A549 (cell line): ENCODE measurements around the gene SEC22C. TPM values are rescaled to one million over a fixed set of nuclear protein-coding genes. Genes with fewer than 3 reads are reported as not detected.

ENCODE experiments used
- ATAC-seq, 2 experiments: fragments of 200-7000 bp in 1 of 2; fragments of >200 bp in 1 of 2; cut with Nextera tagmentation in 1 of 2; cut with Tn5 transposase in 1 of 2; 3 replicates each; pipeline versions ENCODE4 v1.8.0 to v1.9.1; 2018 to 2020; ENCODE audit warnings: mild to moderate bottlenecking in 1 of 2, moderate library complexity in 1 of 2
- CTCF ChIA-PET: fragments of 300-600 bp; sonication (Branson Sonifier 250); formaldehyde crosslinking; extraction: SDS; loops from one replicate; lab custom pipeline; 2021; ENCODE audit warnings: antibody characterized with exemption, inconsistent platforms; lab: Yijun Ruan, JAX
- POLR2A ChIA-PET: fragments of 350-600 bp; formaldehyde crosslinking; extraction: SDS; loops from one replicate; lab custom pipeline; 2021; ENCODE audit warnings: antibody characterized with exemption, inconsistent platforms; lab: Yijun Ruan, JAX
- DNase-seq, 2 experiments: peaks; one replicate each; pipeline versions ENCODE4 v3.0.0 to v3.0.0-alpha.2; 2011 to 2016; ENCODE audit warnings: low read depth in 1 of 2, low spot score in 1 of 2
- FAIRE-seq: peaks from 2 replicates; lab custom pipeline; 2011; peaks lifted over from hg19 to GRCh38; lab: Jason Lieb, UNC
- H3K27ac ChIP-seq, 2 experiments: fragments of >200 bp; sonication (Bioruptor Twin); formaldehyde crosslinking; 3 replicates each; pipeline ENCODE4 v1.5.1; 2016 to 2017
- H3K4me1 ChIP-seq: fragments of >200 bp; sonication (Bioruptor Twin); formaldehyde crosslinking; 3 replicates; pipeline ENCODE4 v1.6.1; 2016
- H3K4me2 ChIP-seq: fragments of >200 bp; sonication (Bioruptor Twin); formaldehyde crosslinking; 3 replicates; pipeline ENCODE4 v1.6.1; 2016
- H3K4me3 ChIP-seq: fragments of >200 bp; sonication (Bioruptor Twin); formaldehyde crosslinking; 3 replicates; pipeline ENCODE4 v1.5.1; 2016
- H3K9me3 ChIP-seq: fragments of >200 bp; sonication (Bioruptor Twin); formaldehyde crosslinking; 3 replicates; pipeline ENCODE4 v1.6.1; 2016
- CBX2 ChIP-seq: fragments of 200-600 bp; sonication (generic); IDR thresholded peaks from 2 replicates; pipeline ENCODE4 v1.6.1; 2016; ENCODE audit warnings: low read depth, mild to moderate bottlenecking, borderline replicate concordance
- CHD2 ChIP-seq: fragments of 150-350 bp; IDR thresholded peaks from 2 replicates; pipeline ENCODE4 v1.6.1; 2014; ENCODE audit warnings: low read length; ENCODE audit not compliant: partially characterized antibody
- CHD4 ChIP-seq: fragments of 200-600 bp; sonication (generic); IDR thresholded peaks from 2 replicates; pipeline ENCODE4 v1.6.1; 2016; ENCODE audit warnings: antibody characterized with exemption, mild to moderate bottlenecking, borderline replicate concordance
- ESRRA ChIP-seq: fragments of 150-350 bp; IDR thresholded peaks from 2 replicates; pipeline ENCODE4 v1.6.1; 2014; ENCODE audit warnings: mild to moderate bottlenecking, low read length, borderline replicate concordance
- FOSL2 ChIP-seq, 2 experiments: fragments of 450-650 bp in 1 of 2; fragments of >200 bp in 1 of 2; sonication (Bioruptor Twin) in 1 of 2; formaldehyde crosslinking; IDR thresholded peaks; 2 replicates each; pipeline versions ENCODE4 v1.5.0 to v1.6.1; 2016 to 2020; ENCODE audit warnings: mild to moderate bottlenecking in 1 of 2, moderate library complexity in 1 of 2
- FOXS1 ChIP-seq: fragments of 250-450 bp; sonication (Bioruptor Pico); IDR thresholded peaks from 2 replicates; pipeline ENCODE4 v1.5.0; 2020; ENCODE audit warnings: mild to moderate bottlenecking, moderate library complexity
- GATA3 ChIP-seq: IDR thresholded peaks from 2 replicates; pipeline ENCODE4 v1.6.1; 2012; ENCODE audit warnings: borderline replicate concordance
- HOXA7 ChIP-seq: fragments of 250-450 bp; sonication (Bioruptor Pico); IDR thresholded peaks from 2 replicates; pipeline ENCODE4 v1.5.0; 2020; ENCODE audit warnings: mild to moderate bottlenecking, moderate library complexity
- HOXB13 ChIP-seq: fragments of 250-450 bp; sonication (Bioruptor Pico); IDR thresholded peaks from 2 replicates; pipeline ENCODE4 v1.5.0; 2020; ENCODE audit warnings: low read depth, mild to moderate bottlenecking, moderate library complexity
- JUNB ChIP-seq: fragments of >200 bp; sonication (Bioruptor Twin); formaldehyde crosslinking; IDR thresholded peaks from 2 replicates; pipeline ENCODE4 v1.6.1; 2016
- MAZ ChIP-seq: fragments of 150-350 bp; IDR thresholded peaks from 2 replicates; pipeline ENCODE4 v1.6.1; 2014; ENCODE audit warnings: antibody characterized with exemption, low read depth, low read length, borderline replicate concordance
- MYC ChIP-seq: IDR thresholded peaks from 2 replicates; pipeline ENCODE4 v1.6.1; 2012; ENCODE audit warnings: mild to moderate bottlenecking, inconsistent platforms, low read length, improper control_type of control experiment, borderline replicate concordance
- NPAS2 ChIP-seq: fragments of 250-450 bp; sonication (Bioruptor Pico); IDR thresholded peaks from 2 replicates; pipeline ENCODE4 v1.8.0; 2022; ENCODE audit warnings: mild to moderate bottlenecking, moderate library complexity, borderline replicate concordance
- PHF8 ChIP-seq: fragments of 200-600 bp; sonication (generic); IDR thresholded peaks from 2 replicates; pipeline ENCODE4 v1.6.1; 2016; ENCODE audit warnings: low read depth, mild to moderate bottlenecking, antibody characterized with exemption, moderate library complexity, borderline replicate concordance
- POLR2A ChIP-seq: IDR thresholded peaks from 2 replicates; pipeline ENCODE4 v1.6.1; 2012; ENCODE audit warnings: mild to moderate bottlenecking, low read length
- POLR2AphosphoS2 ChIP-seq: conservative IDR thresholded peaks from 2 replicates; pipeline ENCODE4 v1.6.1; 2012; ENCODE audit warnings: low read length, improper control_type of control experiment, inconsistent platforms
- RAD21 ChIP-seq, 2 experiments: fragments of >200 bp in 1 of 2; sonication (Bioruptor Twin) in 1 of 2; formaldehyde crosslinking in 1 of 2; IDR thresholded peaks in 1 of 2; conservative IDR thresholded peaks in 1 of 2; 2 replicates in 1 of 2; 3 replicates in 1 of 2; pipeline ENCODE4 v1.6.1; 2012 to 2018; ENCODE audit warnings: inconsistent platforms in 1 of 2
- RARB ChIP-seq: fragments of 250-450 bp; sonication (Bioruptor Pico); IDR thresholded peaks from 2 replicates; pipeline ENCODE4 v1.8.0; 2021; ENCODE audit warnings: mild to moderate bottlenecking, moderate library complexity
- SMC3 ChIP-seq: fragments of >200 bp; sonication (Bioruptor Twin); formaldehyde crosslinking; IDR thresholded peaks from 3 replicates; pipeline ENCODE4 v1.6.1; 2018; ENCODE audit warnings: inconsistent platforms
- SREBF2 ChIP-seq: fragments of 450-650 bp; IDR thresholded peaks from 2 replicates; pipeline ENCODE4 v1.6.1; 2014; ENCODE audit warnings: mild to moderate bottlenecking, moderate library complexity
- TFCP2L1 ChIP-seq: fragments of 250-450 bp; sonication (Bioruptor Pico); IDR thresholded peaks from 2 replicates; pipeline ENCODE4 v1.5.0; 2021; ENCODE audit warnings: mild to moderate bottlenecking
- ZC3H11A ChIP-seq: fragments of 450-650 bp; IDR thresholded peaks from 2 replicates; pipeline ENCODE4 v1.6.1; 2014; ENCODE audit warnings: antibody characterized with exemption, mild to moderate bottlenecking
- ZFP36 ChIP-seq: fragments of 450-650 bp; IDR thresholded peaks from 2 replicates; pipeline ENCODE4 v1.6.1; 2014; ENCODE audit warnings: borderline replicate concordance; ENCODE audit not compliant: partially characterized antibody
- WGBS: methylation state at CpG from one replicate; pipeline ENCODE4 v1.1.6; 2017; ENCODE audit errors: missing lambda C conversion rate; 5-methylcytosine and 5-hydroxymethylcytosine counted together
- polyA plus RNA-seq, 4 experiments: library from polyadenylated mRNA; depleted of rRNA in 3 of 4; stranded (reverse); fragments of >200 nt; fragmentation: RNase III in 1 of 4; extraction: RNeasy Plus Mini Kit Qiagen cat#74134 plus additional on column Dnase treatment in 1 of 4; gene quantifications; 2 replicates in 3 of 4; 3 replicates in 1 of 4; pipeline ENCODE4 v1.2.3, GENCODE V29; 2011 to 2017
- TF ChIP-seq, protein P1 (sequence below): fragments of 150-350 bp; IDR thresholded peaks from 2 replicates; pipeline ENCODE4 v1.6.1; 2014; ENCODE audit warnings: low read depth, mild to moderate bottlenecking, low read length

The SEC22C gene
- polyA plus RNA-seq, 2 of the 4 experiments (the other 2 are of a cell fraction) = 31.0 to 36.2 TPM

DNA sequence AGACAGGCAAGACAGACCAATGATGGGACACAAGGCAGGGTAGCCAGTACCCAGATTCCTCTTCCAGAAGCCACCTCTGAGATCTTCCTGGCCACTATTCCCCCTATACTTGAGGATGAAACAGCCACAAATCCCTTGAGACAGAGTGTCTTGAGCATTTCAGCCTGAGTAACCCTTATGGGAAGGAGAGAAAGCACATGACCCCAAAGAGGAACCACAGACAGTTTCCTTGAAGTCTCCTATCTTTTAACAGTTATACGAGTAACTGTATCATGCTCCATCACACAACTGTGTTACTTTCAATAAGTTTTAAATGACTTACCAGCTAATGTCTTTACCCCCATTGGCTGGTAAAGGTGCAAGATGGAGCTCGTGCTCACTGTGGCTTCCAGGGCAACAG, 70.0 kb downstream of the SEC22C start:
- no peak for FAIRE-seq
- DNase-seq = no peak
- TF ChIP-seq RARB (CRISPR knock-in tag) (no peak), CBX2 (no peak), CHD4 (no peak), ZFP36 (no peak), POLR2A (no peak), FOSL2 (IDR thresholded peaks at IDR 0.05) (no peak), FOSL2 (CRISPR knock-in tag; IDR thresholded peaks at IDR 0.05) (no peak), FOXS1 (CRISPR knock-in tag) (no peak), HOXA7 (no peak), SREBF2 (no peak), GATA3 (no peak)
- TF ChIP-seq, protein P1, sequence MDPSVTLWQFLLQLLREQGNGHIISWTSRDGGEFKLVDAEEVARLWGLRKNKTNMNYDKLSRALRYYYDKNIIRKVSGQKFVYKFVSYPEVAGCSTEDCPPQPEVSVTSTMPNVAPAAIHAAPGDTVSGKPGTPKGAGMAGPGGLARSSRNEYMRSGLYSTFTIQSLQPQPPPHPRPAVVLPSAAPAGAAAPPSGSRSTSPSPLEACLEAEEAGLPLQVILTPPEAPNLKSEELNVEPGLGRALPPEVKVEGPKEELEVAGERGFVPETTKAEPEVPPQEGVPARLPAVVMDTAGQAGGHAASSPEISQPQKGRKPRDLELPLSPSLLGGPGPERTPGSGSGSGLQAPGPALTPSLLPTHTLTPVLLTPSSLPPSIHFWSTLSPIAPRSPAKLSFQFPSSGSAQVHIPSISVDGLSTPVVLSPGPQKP = no peak

DNA sequence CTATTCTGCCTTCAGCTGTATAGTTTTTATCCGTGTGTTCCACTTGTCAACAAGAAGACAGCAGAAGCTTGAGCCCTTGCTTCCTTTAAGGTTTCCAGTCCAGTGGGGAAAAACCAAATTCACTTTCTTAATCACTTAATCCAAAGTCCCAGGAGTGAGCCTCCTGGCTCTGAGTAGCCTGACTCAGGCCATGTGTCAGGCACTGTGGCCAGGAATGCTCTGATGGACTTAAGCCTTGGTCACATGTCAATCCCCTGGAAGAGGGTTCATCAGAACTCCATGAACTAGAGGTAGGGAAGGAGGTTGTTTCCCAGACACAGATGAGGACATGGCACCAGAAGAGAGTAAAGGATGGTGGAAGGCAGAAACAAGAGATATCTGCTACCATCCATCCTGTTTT, 70.6 kb downstream of the SEC22C start:
- no peak overlapping the region for H3K4me3 ChIP-seq
- no peaks in the 10 kb centered on the region for H3K9me3 ChIP-seq
- no peak for FAIRE-seq
- H3K27ac ChIP-seq = no peak overlapping the region
- no peak for TF ChIP-seq MYC
- no peak for TF ChIP-seq FOSL2 (IDR thresholded peaks at IDR 0.05)
- TF ChIP-seq FOSL2 (CRISPR knock-in tag; IDR thresholded peaks at IDR 0.05) = no peak
- TF ChIP-seq SMC3 = no peak
- no peak for TF ChIP-seq JUNB
- TF ChIP-seq NPAS2 (CRISPR knock-in tag) = no peak
- TF ChIP-seq MAZ = no peak
- no peak for TF ChIP-seq CHD2
- TF ChIP-seq RAD21 (conservative IDR thresholded peaks at IDR 0.05 in 1 of 2, IDR thresholded peaks at IDR 0.05 in 1 of 2) = no peak
- TF ChIP-seq HOXB13 (CRISPR knock-in tag) = no peak
- no peak for TF ChIP-seq GATA3
- TF ChIP-seq ZC3H11A = no peak
- TF ChIP-seq ESRRA = no peak
- H3K4me2 ChIP-seq = no peak overlapping the region
- no peak for ATAC-seq
- no peak for DNase-seq
- ChIA-PET POLR2A (no interaction called here), CTCF (interaction anchor here (1.0 kb wide), 1 partner anchor 36 kb away, joined by 3 read pairs; no protein-coding TSS in a partner anchor)
- no peaks in the 10 kb centered on the region for H3K4me1 ChIP-seq
- WGBS = 63% methylated on average over 1 of the region's 1 CpG

More for the DNA sequence above, 70.0 kb downstream of the SEC22C start:
- ChIA-PET CTCF (interaction anchor here (1.7 kb wide), 1 partner anchor 35 kb away, joined by 4 read pairs; no protein-coding TSS in a partner anchor), POLR2A (no interaction called here)
- no peak for ATAC-seq
- no peak overlapping the region for H3K4me3 ChIP-seq
- no peak overlapping the region for H3K27ac ChIP-seq
- no peaks in the 10 kb centered on the region for H3K9me3 ChIP-seq
- 50% methylated on average over 2 of the region's 2 CpGs for WGBS
- no peak overlapping the region for H3K4me2 ChIP-seq
- no peaks in the 10 kb centered on the region for H3K4me1 ChIP-seq

DNA sequence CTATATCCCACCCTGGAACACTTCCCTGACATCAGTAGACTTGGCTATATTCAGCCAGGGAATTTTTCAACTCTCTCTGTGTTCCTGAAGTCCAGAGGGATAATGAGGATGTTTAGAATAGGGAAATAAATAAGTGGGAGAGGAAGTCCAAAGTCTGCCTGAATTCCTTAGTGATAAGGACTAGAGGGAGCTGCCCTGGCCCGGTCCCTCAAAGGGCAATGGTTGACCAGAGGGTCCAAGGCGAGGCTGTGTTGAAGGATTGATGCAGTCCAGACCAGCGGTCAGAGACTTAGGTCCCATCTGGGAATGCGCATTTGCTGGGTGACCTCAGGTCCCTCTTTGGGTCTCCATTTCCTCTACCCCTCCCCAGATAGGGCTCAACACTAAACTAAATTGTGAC, 71.4 kb downstream of the SEC22C start:
- no peak overlapping the region for H3K27ac ChIP-seq
- no peaks in the 10 kb centered on the region for H3K9me3 ChIP-seq
- no peak for ATAC-seq
- 62% methylated on average over 4 of the region's 4 CpGs for WGBS
- no peaks in the 10 kb centered on the region for H3K4me1 ChIP-seq
- TF ChIP-seq TFCP2L1 (CRISPR knock-in tag) (no peak), PHF8 (no peak), JUNB (no peak), POLR2AphosphoS2 (no peak), CBX2 (no peak), FOSL2 (IDR thresholded peaks at IDR 0.05) (no peak), FOSL2 (CRISPR knock-in tag; IDR thresholded peaks at IDR 0.05) (no peak), ESRRA (no peak)
- TF ChIP-seq, all 56 proteins: peak for 0
- FAIRE-seq (no peak), DNase-seq (no peak)
- Histone ChIP-seq H3K4me3 (no peak overlapping the region), H3K4me2 (no peak overlapping the region)
- ChIA-PET POLR2A (no interaction called here), CTCF (interaction anchor here (1.0 to 1.1 kb wide), 2 partner anchors 25 to 37 kb away, joined by 3 read pairs; no protein-coding TSS in a partner anchor)
